Thoracic aorta (tissue), 2 donors: ENCODE results near the gene CD8A. TPM values are rescaled to one million over a fixed set of nuclear protein-coding genes. Genes with fewer than 3 reads are reported as not detected.

Experiments used
- ATAC-seq: fragments of 150-250 bp; one replicate; pipeline ENCODE4 v1.8.0; 2017; ENCODE audit warnings: low read depth; ENCODE audit not compliant: insufficient number of reproducible peaks, low FRiP score
- DNase-seq: peaks from one replicate; pipeline ENCODE4 v3.0.0-alpha.2; 2020; ENCODE audit warnings: low spot score
- H3K27ac ChIP-seq, 2 donors: fragments of 200-600 bp; sonication (generic); 1 replicate in 1 of 2; 2 replicates in 1 of 2; pipeline ENCODE4 v1.5.1; 2016; ENCODE audit warnings: mild to moderate bottlenecking in 2 of 2, moderate library complexity in 2 of 2
- H3K27me3 ChIP-seq: fragments of 200-600 bp; sonication (generic); replicated peaks from 2 replicates; pipeline ENCODE4 v1.6.0; 2016; ENCODE audit warnings: mild to moderate bottlenecking; ENCODE audit not compliant: insufficient read depth
- H3K36me3 ChIP-seq: fragments of 200-600 bp; sonication (generic); one replicate; pipeline ENCODE4 v1.5.1; 2016
- H3K4me1 ChIP-seq, 2 donors: fragments of 200-600 bp; sonication (generic); 1 replicate in 1 of 2; 2 replicates in 1 of 2; pipeline versions ENCODE4 v1.5.1 to v1.6.0; 2016; ENCODE audit warnings: low read depth in 2 of 2, mild to moderate bottlenecking in 1 of 2; ENCODE audit not compliant: control insufficient read depth in 1 of 2
- H3K4me3 ChIP-seq: fragments of 200-600 bp; sonication (generic); 2 replicates; pipeline ENCODE4 v1.5.1; 2016; ENCODE audit warnings: mild to moderate bottlenecking
- H3K9me3 ChIP-seq: fragments of 200-600 bp; sonication (generic); 2 replicates; pipeline ENCODE4 v1.5.1; 2016
- CTCF ChIP-seq: fragments of 200-600 bp; sonication (generic); IDR thresholded peaks from one replicate; pipeline ENCODE4 v1.5.1; 2019; ENCODE audit warnings: antibody characterized with exemption
- total RNA-seq, 2 donors: library from RNA; depleted of rRNA; stranded (reverse); fragments of >200 nt; gene quantifications; one replicate each; pipeline versions ENCODE4 v1.1.0 to v1.2.3, GENCODE V29; 2016

CD8A gene
- total RNA-seq, 2 donors from 2014 or later, result 3.4 to 4.4 TPM

- Histone ChIP-seq H3K27me3 (no peaks in the 10 kb centered on the region), H3K9me3 (no peaks in the 10 kb centered on the region), H3K27ac (no peak overlapping the region), H3K36me3 (no peaks in the 10 kb centered on the region), H3K4me1 (no peaks in the 10 kb centered on the region), H3K4me3 (no peak overlapping the region)
- no peak for ATAC-seq
- no peak for TF ChIP-seq CTCF
- no peak for DNase-seq
Observed at GRCh38 chr2:86815611-86816010, 24.9 kb upstream of the CD8A start.

DNA sequence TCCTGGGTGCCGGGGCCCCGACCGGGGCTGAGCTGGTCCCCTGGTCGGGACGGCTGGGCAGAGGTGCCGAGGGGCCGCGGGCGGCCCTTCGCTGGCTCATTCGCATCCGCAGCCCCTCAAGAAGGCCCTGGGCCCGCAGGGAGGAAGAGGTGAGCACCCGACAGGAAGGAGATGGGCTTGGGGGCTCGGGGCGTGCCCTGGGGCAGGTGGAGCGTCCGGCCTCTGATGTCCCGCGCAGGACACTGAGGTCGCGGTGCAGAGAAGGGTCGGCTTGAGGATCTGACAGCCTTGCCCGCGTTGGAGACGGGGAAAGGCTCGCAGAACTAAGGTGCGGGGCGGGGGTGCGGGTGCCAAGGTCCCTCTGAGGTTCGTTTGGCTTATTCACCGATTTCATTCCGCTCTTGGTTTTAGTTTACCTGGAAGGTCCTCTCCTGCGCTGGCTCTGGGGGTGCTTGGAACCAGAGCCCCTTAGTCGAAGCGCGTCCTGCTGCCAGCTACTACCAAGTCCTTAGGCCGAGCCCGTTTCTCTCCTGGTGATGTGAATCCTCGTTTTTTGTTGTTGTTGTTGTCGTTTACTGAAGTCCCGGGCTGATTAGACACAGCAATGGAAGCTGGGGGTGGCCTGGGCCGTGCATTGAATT, 18.9 kb upstream of the CD8A start:
- Histone ChIP-seq H3K9me3 (no peaks in the 10 kb centered on the region), H3K4me3 (peak overlapping the region; percentile 30), H3K27ac (no peak overlapping the region), H3K27me3 (peaks cover 6% of the 10 kb centered on the region), H3K36me3 (no peaks in the 10 kb centered on the region), H3K4me1 (peaks cover 18 to 22% of the 10 kb centered on the region in 2 donors)
- no peak for DNase-seq
- TF ChIP-seq CTCF, result no peak
- no peak for ATAC-seq

DNA sequence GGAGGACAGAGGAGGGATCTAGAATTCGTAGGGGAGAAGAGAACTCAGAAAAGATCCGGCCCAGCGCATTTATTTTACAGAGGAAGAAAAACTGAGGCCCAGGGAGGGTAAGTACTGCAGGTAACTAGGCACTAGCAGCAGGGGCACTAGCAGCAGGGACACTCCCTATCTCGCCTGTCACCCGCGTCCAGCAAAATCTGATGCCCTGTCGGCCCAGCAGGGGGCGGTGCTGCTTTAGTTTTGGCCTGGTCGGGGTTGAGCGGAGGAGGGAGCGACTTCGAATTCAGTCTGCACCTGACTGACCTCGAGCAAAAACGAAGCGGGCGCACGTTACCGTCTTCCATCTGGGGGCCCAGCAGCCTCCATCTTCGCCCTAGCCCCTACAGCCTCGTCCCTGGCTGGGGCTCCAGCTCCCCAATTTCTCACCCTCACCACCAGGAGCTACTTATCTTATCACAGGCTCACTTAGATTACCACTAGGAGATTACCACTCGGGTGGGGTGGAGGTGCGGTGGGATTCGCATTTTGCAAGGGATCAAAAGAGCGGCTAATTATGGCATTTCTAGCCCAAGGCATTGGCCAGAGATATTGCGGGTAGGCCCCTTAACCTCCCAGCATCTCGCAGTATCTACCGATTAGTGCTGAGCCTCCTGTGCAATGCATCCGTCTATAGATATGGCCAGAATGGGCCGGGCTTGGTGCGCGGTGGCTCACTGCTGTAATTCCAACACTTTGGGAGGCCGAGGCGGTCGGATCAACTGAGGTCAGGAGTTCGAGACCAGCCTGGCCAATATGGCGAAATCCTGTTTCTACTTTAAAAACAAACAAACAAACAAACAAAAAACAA, 17.8 kb upstream of the CD8A start:
- ATAC-seq, result peak; percentile 85
- no peak overlapping the region for H3K27ac ChIP-seq
- peaks cover 6% of the 10 kb centered on the region for H3K27me3 ChIP-seq
- peaks cover 18 to 22% of the 10 kb centered on the region in 2 donors for H3K4me1 ChIP-seq
- H3K9me3 ChIP-seq, result no peaks in the 10 kb centered on the region
- peak overlapping the region; percentile 71 for H3K4me3 ChIP-seq
- H3K36me3 ChIP-seq, result no peaks in the 10 kb centered on the region
- DNase-seq, result peak; percentile 43
- TF ChIP-seq CTCF, result peak; percentile 90

GRCh38 chr2:86807468-86808275, 17.0 kb upstream of the CD8A start:
- peaks cover 6% of the 10 kb centered on the region for H3K27me3 ChIP-seq
- no peaks in the 10 kb centered on the region for H3K36me3 ChIP-seq
- no peak overlapping the region for H3K27ac ChIP-seq
- H3K4me1 ChIP-seq, result peaks cover 18 to 22% of the 10 kb centered on the region in 2 donors
- peak overlapping the region; percentile 71 for H3K4me3 ChIP-seq
- ATAC-seq, result no peak
- no peak for TF ChIP-seq CTCF
- DNase-seq, result no peak
- H3K9me3 ChIP-seq, result no peaks in the 10 kb centered on the region

DNA sequence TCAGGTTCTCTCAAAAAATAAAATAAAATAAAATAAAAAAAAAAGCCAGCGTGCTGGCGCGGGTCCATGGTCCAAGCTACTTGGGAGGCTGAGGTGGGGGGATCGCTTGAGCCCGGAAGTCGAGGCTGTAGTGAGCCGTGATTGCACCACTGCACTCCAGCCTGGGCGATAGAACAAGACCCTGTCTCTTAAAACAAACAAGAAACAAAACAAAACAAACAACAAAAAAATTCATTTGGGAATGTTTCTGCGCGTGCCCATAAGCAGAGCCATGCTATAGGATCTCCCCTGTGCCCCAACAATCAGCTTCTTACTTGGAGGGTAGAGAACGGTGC, 16.4 kb upstream of the CD8A start:
- TF ChIP-seq CTCF, result no peak
- Histone ChIP-seq H3K27me3 (peaks cover 6% of the 10 kb centered on the region), H3K36me3 (no peaks in the 10 kb centered on the region), H3K4me3 (peak overlapping the region; percentile 71), H3K27ac (no peak overlapping the region), H3K4me1 (peaks cover 18 to 22% of the 10 kb centered on the region in 2 donors), H3K9me3 (no peaks in the 10 kb centered on the region)
- no peak for ATAC-seq
- DNase-seq, result no peak
